ENCODE measurements around the gene C10orf53.

Gene C10orf53

GRCh38 chr10:49649936-49650723 is 29.3 kb upstream of the C10orf53 start:
- H3K27ac Mint-ChIP-seq: no peak overlapping the region
- no peaks in the 10 kb centered on the region for H3K9me3 Mint-ChIP-seq
- H3K4me3 Mint-ChIP-seq: no peak overlapping the region
- H3K36me3 Mint-ChIP-seq: no peaks in the 10 kb centered on the region
- H3K4me1 Mint-ChIP-seq: no peaks in the 10 kb centered on the region
- H3K27me3 Mint-ChIP-seq: no peaks in the 10 kb centered on the region

DNA sequence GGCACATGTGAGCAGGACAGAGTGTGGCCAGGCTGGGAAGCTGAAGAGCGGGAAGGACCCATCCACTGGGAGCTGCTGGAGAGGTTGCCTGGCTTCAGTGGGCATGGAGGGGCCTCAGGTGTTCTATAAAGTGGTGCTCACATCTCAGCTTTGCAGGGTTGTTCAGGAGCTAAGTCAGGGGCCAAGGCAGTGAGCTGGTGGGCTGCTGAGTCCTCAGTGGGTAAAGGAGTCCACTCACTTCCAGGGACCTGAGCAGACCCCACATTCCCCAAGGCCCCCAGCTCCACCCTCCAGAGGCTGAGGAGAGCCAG is 28.8 kb upstream of the C10orf53 start:
- no peaks in the 10 kb centered on the region for H3K4me1 Mint-ChIP-seq
- H3K4me3 Mint-ChIP-seq: no peak overlapping the region

DNA sequence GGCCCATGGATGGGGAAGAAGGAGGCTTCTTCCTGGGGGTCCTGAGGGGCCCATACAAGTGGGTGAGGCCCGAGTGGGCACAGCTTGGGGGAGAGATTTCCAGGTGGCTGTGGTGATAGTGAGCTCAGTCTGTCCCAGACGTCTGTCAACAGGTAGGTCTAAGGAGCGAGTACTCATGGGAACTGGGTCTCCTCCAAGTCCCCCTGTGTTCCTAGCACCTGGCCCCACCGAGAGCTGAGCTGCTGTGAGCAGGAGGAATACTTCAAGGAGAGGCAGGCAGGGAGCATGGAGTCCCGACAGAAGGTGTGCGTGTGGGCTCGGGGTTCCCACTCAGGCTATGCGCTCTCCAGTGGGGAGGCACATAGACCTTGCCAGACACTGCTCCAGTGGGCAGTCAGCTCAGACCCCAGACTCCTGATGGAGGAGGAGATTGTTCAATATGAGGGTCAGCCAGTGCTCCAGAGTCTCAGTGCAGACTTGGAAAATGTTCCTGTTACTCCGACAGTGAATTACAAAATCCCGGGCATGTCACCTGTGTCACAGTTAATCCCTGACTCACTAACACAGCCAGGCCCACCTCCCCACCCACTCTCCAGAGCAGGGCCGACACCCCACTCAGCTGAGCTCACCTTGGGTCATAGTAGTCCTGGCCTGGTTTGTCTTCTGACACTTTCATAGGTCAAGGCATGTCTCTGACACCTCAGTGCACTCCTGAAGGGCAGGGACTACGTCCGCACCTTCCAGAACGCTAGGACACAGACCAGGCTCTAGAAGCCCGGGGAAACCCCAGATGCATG is 28.2 kb upstream of the C10orf53 start:
- no peaks in the 10 kb centered on the region for H3K4me1 Mint-ChIP-seq
- no peaks in the 10 kb centered on the region for H3K9me3 Mint-ChIP-seq
- peaks cover 3% of the 10 kb centered on the region for H3K27me3 Mint-ChIP-seq
- no peak overlapping the region for H3K4me3 Mint-ChIP-seq
- H3K27ac Mint-ChIP-seq: no peak overlapping the region
- H3K36me3 Mint-ChIP-seq: no peaks in the 10 kb centered on the region

More for the DNA sequence above, 28.8 kb upstream of the C10orf53 start:
- H3K36me3 Mint-ChIP-seq: no peaks in the 10 kb centered on the region
- H3K9me3 Mint-ChIP-seq: no peaks in the 10 kb centered on the region
- no peak overlapping the region for H3K27ac Mint-ChIP-seq
- H3K27me3 Mint-ChIP-seq: peaks cover under 1% of the 10 kb centered on the region

DNA sequence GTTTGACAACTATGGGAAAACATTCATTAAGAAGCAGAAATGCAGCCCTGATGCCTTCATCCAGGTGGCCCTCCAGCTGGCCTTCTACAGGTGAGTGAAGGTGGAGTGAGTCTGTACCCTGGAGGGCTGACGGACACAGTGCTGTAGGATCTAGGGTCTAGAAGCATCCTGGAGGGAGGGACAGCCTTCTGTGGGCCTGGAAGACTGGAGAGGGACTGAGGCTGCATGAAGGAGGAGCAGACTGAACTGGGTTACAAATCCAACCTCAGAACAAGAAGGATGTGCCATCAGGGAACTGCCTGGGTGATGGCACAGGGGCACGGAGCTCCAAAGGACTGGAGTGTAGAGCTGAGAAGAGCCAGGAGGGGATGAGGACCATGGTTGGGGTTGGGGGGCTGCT is 27.5 kb upstream of the C10orf53 start:
- Mint-ChIP-seq H3K4me1 (no peaks in the 10 kb centered on the region), H3K4me3 (no peak overlapping the region), H3K27ac (no peak overlapping the region), H3K9me3 (no peaks in the 10 kb centered on the region), H3K36me3 (no peaks in the 10 kb centered on the region), H3K27me3 (peaks cover 3% of the 10 kb centered on the region)

- H3K4me1 Mint-ChIP-seq: no peaks in the 10 kb centered on the region
- no peak overlapping the region for H3K27ac Mint-ChIP-seq
- no peaks in the 10 kb centered on the region for H3K9me3 Mint-ChIP-seq
Observed at GRCh38 chr10:49652421-49653272, 26.8 kb upstream of the C10orf53 start.

GRCh38 chr10:49653273-49653929 is 26.1 kb upstream of the C10orf53 start:
- H3K36me3 Mint-ChIP-seq: no peaks in the 10 kb centered on the region
- H3K9me3 Mint-ChIP-seq: no peaks in the 10 kb centered on the region
- H3K27me3 Mint-ChIP-seq: peaks cover 3% of the 10 kb centered on the region
- no peak overlapping the region for H3K4me3 Mint-ChIP-seq
- no peak overlapping the region for H3K27ac Mint-ChIP-seq
- no peaks in the 10 kb centered on the region for H3K4me1 Mint-ChIP-seq

More at GRCh38 chr10:49652421-49653272, 26.8 kb upstream of the C10orf53 start:
- Mint-ChIP-seq H3K36me3 (no peaks in the 10 kb centered on the region), H3K4me3 (no peak overlapping the region), H3K27me3 (peaks cover 3% of the 10 kb centered on the region)

DNA sequence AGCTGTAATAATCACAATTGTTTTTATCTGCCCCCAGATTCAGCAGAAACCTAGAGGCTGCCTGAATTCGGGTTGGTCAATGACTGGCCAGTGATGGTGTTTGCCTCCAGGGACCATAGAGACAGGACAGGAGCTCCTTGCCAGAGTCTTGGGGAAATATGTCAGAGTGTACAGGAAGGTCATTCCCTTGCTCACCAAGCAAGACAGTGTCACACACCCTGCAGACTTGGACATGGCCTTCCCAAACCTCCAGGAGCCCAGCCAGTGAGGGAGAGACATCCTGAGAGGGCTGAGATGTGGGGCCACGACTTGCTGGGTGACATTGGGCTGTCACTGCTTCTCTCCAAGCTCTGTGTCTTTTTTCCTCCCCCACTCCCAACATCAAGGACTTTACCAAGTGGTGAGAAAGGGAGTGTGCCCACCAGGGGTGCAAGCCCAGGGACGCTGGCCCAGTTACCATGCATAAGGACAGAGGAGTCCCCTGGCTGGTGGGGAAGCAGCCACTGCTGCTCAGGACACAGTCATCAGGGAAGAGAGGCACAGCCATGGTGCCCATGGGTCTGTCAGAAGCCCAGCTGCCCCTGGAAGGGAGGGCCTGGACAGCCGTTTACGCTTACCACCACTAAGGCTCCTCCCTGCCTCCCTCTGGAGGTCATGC is 25.3 kb upstream of the C10orf53 start:
- peaks cover 3% of the 10 kb centered on the region for H3K27me3 Mint-ChIP-seq
- H3K4me1 Mint-ChIP-seq: no peaks in the 10 kb centered on the region
- H3K9me3 Mint-ChIP-seq: peaks cover 7% of the 10 kb centered on the region

DNA sequence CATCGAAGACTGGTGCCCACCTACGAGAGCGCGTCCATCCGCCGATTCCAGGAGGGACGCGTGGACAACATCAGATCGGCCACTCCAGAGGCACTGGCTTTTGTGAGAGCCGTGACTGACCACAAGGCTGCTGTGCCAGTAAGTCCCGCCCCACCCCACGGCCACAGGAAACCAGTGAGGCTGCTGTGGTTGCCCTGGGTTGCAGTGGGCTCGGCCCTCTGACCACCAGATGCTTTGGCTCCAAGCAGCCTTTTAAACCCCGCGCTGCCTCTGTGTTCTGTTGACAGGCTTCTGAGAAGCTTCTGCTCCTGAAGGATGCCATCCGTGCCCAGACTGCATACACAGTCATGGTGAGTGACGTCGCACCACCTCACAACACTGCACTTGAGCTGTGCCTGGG is 24.4 kb upstream of the C10orf53 start:
- Mint-ChIP-seq H3K27me3 (peaks cover 3% of the 10 kb centered on the region), H3K36me3 (no peaks in the 10 kb centered on the region), H3K9me3 (peaks cover 14% of the 10 kb centered on the region), H3K27ac (no peak overlapping the region), H3K4me3 (no peak overlapping the region), H3K4me1 (no peaks in the 10 kb centered on the region)

More for the DNA sequence above, 25.3 kb upstream of the C10orf53 start:
- Mint-ChIP-seq H3K4me3 (no peak overlapping the region), H3K36me3 (no peaks in the 10 kb centered on the region), H3K27ac (no peak overlapping the region)

DNA sequence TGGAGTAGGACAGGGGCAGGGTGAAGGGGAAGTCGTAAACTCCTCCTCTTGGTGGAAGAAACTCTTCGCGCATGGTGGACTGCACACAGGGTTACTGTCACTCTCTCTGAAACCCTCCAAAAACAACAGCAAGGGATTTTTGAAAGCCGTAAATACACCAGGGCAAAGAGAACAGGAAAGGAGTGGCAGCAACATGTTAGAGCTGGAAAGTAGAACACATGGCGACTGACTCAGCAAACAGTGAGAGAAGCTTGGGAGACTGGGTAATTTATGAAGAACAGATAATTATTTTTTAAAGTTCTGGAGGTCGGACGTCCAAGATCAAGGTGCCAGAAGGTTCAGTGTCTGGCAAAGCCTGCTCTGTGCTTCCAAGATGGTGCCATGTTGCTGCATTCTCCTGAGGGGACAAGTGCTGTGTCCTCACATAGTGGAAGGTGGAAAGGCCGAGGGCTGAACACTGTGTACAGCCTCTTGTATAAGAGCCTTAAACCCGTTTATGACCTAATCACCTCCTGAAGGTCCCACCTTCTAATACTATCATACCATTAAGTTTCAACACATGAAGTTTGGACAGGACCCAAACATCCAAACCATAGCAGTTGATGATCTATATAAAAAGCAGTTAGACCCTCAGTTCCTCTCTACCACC is 22.5 kb upstream of the C10orf53 start:
- H3K4me1 Mint-ChIP-seq: no peaks in the 10 kb centered on the region
- H3K36me3 Mint-ChIP-seq: no peaks in the 10 kb centered on the region
- H3K27ac Mint-ChIP-seq: no peak overlapping the region
- H3K4me3 Mint-ChIP-seq: no peak overlapping the region
- peaks cover 14% of the 10 kb centered on the region for H3K9me3 Mint-ChIP-seq
- peaks cover 3% of the 10 kb centered on the region for H3K27me3 Mint-ChIP-seq

- Mint-ChIP-seq H3K4me3 (no peak overlapping the region), H3K27ac (no peak overlapping the region), H3K36me3 (no peaks in the 10 kb centered on the region), H3K9me3 (peaks cover 14% of the 10 kb centered on the region), H3K4me1 (no peaks in the 10 kb centered on the region), H3K27me3 (peaks cover 3% of the 10 kb centered on the region)
Observed at GRCh38 chr10:49657606-49658005, 21.8 kb upstream of the C10orf53 start.

- Mint-ChIP-seq H3K4me1 (no peaks in the 10 kb centered on the region), H3K9me3 (peaks cover 14% of the 10 kb centered on the region), H3K27me3 (no peaks in the 10 kb centered on the region), H3K4me3 (no peak overlapping the region), H3K27ac (no peak overlapping the region), H3K36me3 (no peaks in the 10 kb centered on the region)
Observed at GRCh38 chr10:49661140-49661856, 18.2 kb upstream of the C10orf53 start.

DNA sequence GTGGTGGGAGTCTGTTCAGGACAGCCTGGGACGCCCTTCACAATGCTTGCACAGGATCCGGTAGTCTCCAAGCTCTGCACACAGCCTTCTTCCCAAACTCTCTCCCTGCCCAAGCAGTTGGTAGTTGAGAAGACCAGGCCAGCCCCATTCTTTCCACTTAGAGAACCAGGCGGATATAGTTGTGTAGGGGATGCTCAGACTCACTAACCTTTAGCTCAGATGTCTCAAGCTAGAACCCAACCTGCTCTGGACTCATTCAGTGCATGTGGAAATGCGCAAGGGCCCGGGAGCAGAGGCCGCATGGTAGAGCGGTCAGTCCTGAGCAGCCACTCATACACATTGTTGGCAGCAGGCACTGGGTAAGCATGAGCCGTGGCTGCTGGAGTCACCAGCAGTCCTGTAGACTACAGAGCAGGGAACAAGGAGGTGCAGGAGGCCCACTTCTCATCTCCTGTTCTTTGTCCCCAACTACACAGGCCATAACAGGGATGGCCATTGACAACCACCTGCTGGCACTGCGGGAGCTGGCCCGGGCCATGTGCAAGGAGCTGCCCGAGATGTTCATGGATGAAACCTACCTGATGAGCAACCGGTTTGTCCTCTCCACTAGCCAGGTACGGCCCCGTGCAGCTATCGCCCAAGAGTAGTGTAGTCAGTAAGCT is 17.2 kb upstream of the C10orf53 start:
- no peaks in the 10 kb centered on the region for H3K4me1 Mint-ChIP-seq
- H3K27ac Mint-ChIP-seq: no peak overlapping the region
- H3K4me3 Mint-ChIP-seq: no peak overlapping the region
- no peaks in the 10 kb centered on the region for H3K27me3 Mint-ChIP-seq
- no peaks in the 10 kb centered on the region for H3K36me3 Mint-ChIP-seq
- H3K9me3 Mint-ChIP-seq: peaks cover 14% of the 10 kb centered on the region

GRCh38 chr10:49663596-49663995 is 15.9 kb upstream of the C10orf53 start:
- Mint-ChIP-seq H3K4me1 (no peaks in the 10 kb centered on the region), H3K4me3 (no peak overlapping the region), H3K27ac (no peak overlapping the region), H3K9me3 (peaks cover 13% of the 10 kb centered on the region), H3K27me3 (no peaks in the 10 kb centered on the region), H3K36me3 (no peaks in the 10 kb centered on the region)
